WTC11 (cell line): ENCODE results near the gene SELENON. TPM values are rescaled to one million over a fixed set of nuclear protein-coding genes. Genes with fewer than 3 reads are reported as not detected.

Source experiments
- ATAC-seq: fragments of 200-7000 bp; cut with Tn5 transposase; 2 replicates; pipeline ENCODE4 v1.10.0; 2021; ENCODE audit warnings: mild to moderate bottlenecking, moderate library complexity
- CTCF ChIA-PET: fragments of 300-600 bp; sonication (Branson Sonifier 250); formaldehyde crosslinking; loops from one replicate; lab custom pipeline; 2021; ENCODE audit warnings: antibody characterized with exemption; lab: Charles Lee
- POLR2A ChIA-PET: fragments of 350-600 bp; sonication (Branson Sonifier 250); formaldehyde crosslinking; loops from one replicate; lab custom pipeline; 2021; ENCODE audit warnings: antibody characterized with exemption; lab: Charles Lee
- DNase-seq: peaks from one replicate; pipeline ENCODE4 v3.0.0; 2021; ENCODE audit warnings: low spot score
- H3K27ac Mint-ChIP-seq: 2 replicates; pipeline ENCODE4 v1.8.0; 2021; ENCODE audit warnings: mixed read lengths
- H3K27me3 Mint-ChIP-seq: 2 replicates; pipeline ENCODE4 v1.8.0; 2021; ENCODE audit warnings: low read depth, mild to moderate bottlenecking, moderate library complexity, mixed read lengths
- H3K36me3 Mint-ChIP-seq: 2 replicates; pipeline ENCODE4 v1.8.0; 2021; ENCODE audit warnings: mixed read lengths
- H3K4me1 Mint-ChIP-seq: 2 replicates; pipeline ENCODE4 v1.8.0; 2022; ENCODE audit warnings: mixed read lengths
- H3K4me3 Mint-ChIP-seq: 2 replicates; pipeline ENCODE4 v1.8.0; 2021; ENCODE audit warnings: mild to moderate bottlenecking, moderate library complexity, mixed read lengths
- H3K9me3 Mint-ChIP-seq: 2 replicates; pipeline ENCODE4 v1.8.0; 2021; ENCODE audit warnings: mixed read lengths
- ARID4B ChIP-seq: sonication (generic); formaldehyde crosslinking; IDR thresholded peaks from 2 replicates; pipeline ENCODE4 v1.8.0; 2023; ENCODE audit warnings: missing genetic modification reagents, mild to moderate bottlenecking, borderline replicate concordance
- E2F1 ChIP-seq: sonication (generic); formaldehyde crosslinking; IDR thresholded peaks from 2 replicates; pipeline ENCODE4 v1.8.0; 2022; ENCODE audit warnings: mild to moderate bottlenecking, missing genetic modification reagents
- E2F5 ChIP-seq: sonication (generic); formaldehyde crosslinking; IDR thresholded peaks from 2 replicates; pipeline ENCODE4 v1.8.1; 2022; ENCODE audit warnings: mild to moderate bottlenecking, moderate library complexity, missing genetic modification reagents
- EMX1 ChIP-seq: fragments of 250-450 bp; sonication (Bioruptor Pico); IDR thresholded peaks from 2 replicates; pipeline ENCODE4 v1.8.0; 2021; ENCODE audit warnings: mild to moderate bottlenecking
- GTF2I ChIP-seq: fragments of 250-450 bp; sonication (Bioruptor Pico); conservative IDR thresholded peaks from 2 replicates; pipeline ENCODE4 v1.4.0; 2021; ENCODE audit warnings: mild to moderate bottlenecking
- KAT7 ChIP-seq: sonication (generic); formaldehyde crosslinking; IDR thresholded peaks from 2 replicates; pipeline ENCODE4 v1.8.1; 2023; ENCODE audit warnings: missing genetic modification reagents, mild to moderate bottlenecking, borderline replicate concordance
- NFYB ChIP-seq: sonication (generic); formaldehyde crosslinking; conservative IDR thresholded peaks from 2 replicates; pipeline ENCODE4 v1.8.0; 2022; ENCODE audit warnings: low read depth, missing genetic modification reagents
- NR1H2 ChIP-seq: sonication (generic); formaldehyde crosslinking; IDR thresholded peaks from 2 replicates; pipeline ENCODE4 v1.9.0; 2021; ENCODE audit warnings: mild to moderate bottlenecking, moderate library complexity, missing genetic modification reagents
- NR3C1 ChIP-seq: sonication (generic); formaldehyde crosslinking; conservative IDR thresholded peaks from 2 replicates; pipeline ENCODE4 v1.8.1; 2023; ENCODE audit warnings: low read depth, mild to moderate bottlenecking, missing genetic modification reagents
- SP1 ChIP-seq: sonication (generic); formaldehyde crosslinking; conservative IDR thresholded peaks from 2 replicates; pipeline ENCODE4 v1.8.1; 2022; ENCODE audit warnings: missing genetic modification reagents
- TEAD1 ChIP-seq: sonication (generic); formaldehyde crosslinking; IDR thresholded peaks from 2 replicates; pipeline ENCODE4 v1.8.0; 2022; ENCODE audit warnings: mild to moderate bottlenecking, missing genetic modification reagents
- ZMAT4 ChIP-seq: fragments of 250-450 bp; sonication (Bioruptor Pico); IDR thresholded peaks from 2 replicates; pipeline ENCODE4 v1.9.0; 2021; ENCODE audit warnings: mild to moderate bottlenecking
- ZNF121 ChIP-seq: sonication (generic); formaldehyde crosslinking; IDR thresholded peaks from 2 replicates; pipeline ENCODE4 v1.8.0; 2023; ENCODE audit warnings: missing genetic modification reagents
- ZNF138 ChIP-seq: sonication (generic); formaldehyde crosslinking; conservative IDR thresholded peaks from 2 replicates; pipeline ENCODE4 v1.8.1; 2022; ENCODE audit warnings: mild to moderate bottlenecking, moderate library complexity, missing genetic modification reagents
- ZNF232 ChIP-seq: sonication (generic); formaldehyde crosslinking; IDR thresholded peaks from 2 replicates; pipeline ENCODE4 v1.8.0; 2022; ENCODE audit warnings: mild to moderate bottlenecking, missing genetic modification reagents
- ZNF263 ChIP-seq: sonication (generic); formaldehyde crosslinking; IDR thresholded peaks from 2 replicates; pipeline ENCODE4 v1.8.1; 2022; ENCODE audit warnings: low read depth, mild to moderate bottlenecking, moderate library complexity, missing genetic modification reagents
- total RNA-seq: library from RNA; stranded (reverse); gene quantifications from 3 replicates; pipeline ENCODE4 v1.2.3, GENCODE V29; 2021

Gene SELENON
- total RNA-seq, 1 experiment from 2014 or later: 80.2 TPM

- TF ChIP-seq NR1H2 (CRISPR knock-in tag): no peak
- TF ChIP-seq ZNF138: no peak
- peaks cover 4% of the 10 kb centered on the region; the same call in 1 of the 2 replicates for H3K4me1 Mint-ChIP-seq
- DNase-seq (no peak), ATAC-seq (no peak)
- H3K27ac Mint-ChIP-seq: peak overlapping the region; percentile 42; the same call in 1 of the 2 replicates
- ChIA-PET CTCF (interaction anchor here (0.7 to 2.6 kb wide), 6 partner anchors 11 to 423 kb away, joined by 3 to 8 read pairs (median 4); partner anchors contain the start of gene PAQR7), POLR2A (interaction anchor here (0.7 to 1.2 kb wide), 2 partner anchors 19 to 48 kb away, joined by 4 to 7 read pairs; no protein-coding TSS in a partner anchor)
- no peaks in the 10 kb centered on the region for H3K9me3 Mint-ChIP-seq
- no peaks in the 10 kb centered on the region for H3K36me3 Mint-ChIP-seq
- no peaks in the 10 kb centered on the region for H3K27me3 Mint-ChIP-seq
- H3K4me3 Mint-ChIP-seq: no peak overlapping the region
Measured at GRCh38 chr1:25848531-25848930, 48.5 kb downstream of the SELENON start.

- POLR2A ChIA-PET: interaction anchor here (0.7 kb wide), 1 partner anchor 29 kb away, joined by 7 read pairs; no protein-coding TSS in a partner anchor
- ATAC-seq: no peak
- Mint-ChIP-seq H3K27me3 (no peaks in the 10 kb centered on the region), H3K36me3 (no peaks in the 10 kb centered on the region), H3K4me1 (peaks cover 9% of the 10 kb centered on the region), H3K4me3 (no peak overlapping the region), H3K27ac (no peak overlapping the region)
- no peak for TF ChIP-seq ZNF121 (CRISPR knock-in tag)
- no peak for TF ChIP-seq EMX1 (CRISPR knock-in tag)
- TF ChIP-seq KAT7 (CRISPR knock-in tag): no peak
- TF ChIP-seq SP1 (CRISPR knock-in tag): no peak
- TF ChIP-seq TEAD1 (CRISPR knock-in tag): no peak
- TF ChIP-seq GTF2I (CRISPR knock-in tag): no peak
- no peak for TF ChIP-seq NFYB (CRISPR knock-in tag)
- no peak for TF ChIP-seq E2F1
- no peak for TF ChIP-seq E2F5
- TF ChIP-seq ZMAT4: no peak
- TF ChIP-seq, all 79 proteins: peak for 0
- CTCF ChIA-PET: interaction anchor here (0.7 kb wide), 1 partner anchor 1564 kb away, joined by 4 read pairs; no protein-coding TSS in a partner anchor
- no peak for DNase-seq
- H3K9me3 Mint-ChIP-seq: no peaks in the 10 kb centered on the region
Measured at GRCh38 chr1:25854554-25854953, 54.6 kb downstream of the SELENON start.

GRCh38 chr1:25856856-25857255 lies 56.9 kb downstream of the SELENON start:
- TF ChIP-seq ZNF263 (CRISPR knock-in tag): no peak
- no peak for TF ChIP-seq SP1 (CRISPR knock-in tag)
- no peak for TF ChIP-seq ZNF232 (CRISPR knock-in tag)
- no peak for TF ChIP-seq NR3C1 (CRISPR knock-in tag)
- ChIA-PET POLR2A (no interaction called here), CTCF (interaction anchor here (0.9 to 1.3 kb wide), 4 partner anchors 20 to 52 kb away, joined by 3 to 6 read pairs (median 4); no protein-coding TSS in a partner anchor)
- ATAC-seq: no peak
- no peak overlapping the region for H3K4me3 Mint-ChIP-seq
- H3K27ac Mint-ChIP-seq: peak overlapping the region; percentile 91
- no peaks in the 10 kb centered on the region for H3K27me3 Mint-ChIP-seq
- H3K36me3 Mint-ChIP-seq: no peaks in the 10 kb centered on the region
- H3K9me3 Mint-ChIP-seq: no peaks in the 10 kb centered on the region
- H3K4me1 Mint-ChIP-seq: peaks cover 14% of the 10 kb centered on the region
- no peak for DNase-seq

- Mint-ChIP-seq H3K27ac (peak overlapping the region; percentile 95), H3K9me3 (no peaks in the 10 kb centered on the region), H3K36me3 (peaks cover 6% of the 10 kb centered on the region; the same call in 1 of the 2 replicates), H3K27me3 (no peaks in the 10 kb centered on the region), H3K4me3 (peak overlapping the region; percentile 95), H3K4me1 (peaks cover 14% of the 10 kb centered on the region)
- TF ChIP-seq KAT7 (CRISPR knock-in tag): 0 out of 2 replicates have a peak, but pooled peaks have one; percentile 7
- no peak for TF ChIP-seq ARID4B (CRISPR knock-in tag)
- DNase-seq (no peak), ATAC-seq (no peak)
- ChIA-PET CTCF (no interaction called here), POLR2A (interaction anchor here (0.8 kb wide), 1 partner anchor 34 kb away, joined by 4 read pairs; no protein-coding TSS in a partner anchor)
Measured at GRCh38 chr1:25858494-25858893, 58.5 kb downstream of the SELENON start.
